Pancreas (tissue), 10 donors: ENCODE measurements around the gene NAA35. TPM values are rescaled to one million over a fixed set of nuclear protein-coding genes. Genes with fewer than 3 reads are reported as not detected.
"Not testable (repeated sequence)": the region's sequence is repeated elsewhere in the genome, so short reads cannot be mapped to it uniquely, and the experiment has no call there.

ENCODE experiments used
- ATAC-seq, 4 donors: fragments of 200-7000 bp; cut with Tn5 transposase; one replicate each; pipeline versions ENCODE4 v1.8.0 to v1.9.1; 2020; ENCODE audit warnings: mild to moderate bottlenecking in 4 of 4, moderate library complexity in 4 of 4
- DNase-seq, 6 donors: peaks; one replicate each; pipeline ENCODE4 v3.0.0-alpha.2; 2020
- FAIRE-seq: peaks from 2 replicates; lab custom pipeline; 2012; peaks lifted over from hg19 to GRCh38; lab: Jason Lieb, UNC
- H3K27ac ChIP-seq, 4 donors: fragments of 200-600 bp; sonication (generic); 1 replicate in 3 of 4; 2 replicates in 1 of 4; pipeline versions ENCODE4 v1.5.0 to v1.8.0; 2020
- H3K27me3 ChIP-seq, 4 donors: fragments of 200-600 bp; one replicate each; pipeline ENCODE4 v1.8.0; 2021
- H3K36me3 ChIP-seq, 3 donors: fragments of 200-600 bp; sonication (generic) in 1 of 3; one replicate each; pipeline versions ENCODE4 v1.5.0 to v1.8.0; 2020 to 2021
- H3K4me1 ChIP-seq, 3 donors: fragments of 200-600 bp; one replicate each; pipeline ENCODE4 v1.8.0; 2021
- H3K4me3 ChIP-seq, 4 donors: fragments of 200-600 bp; sonication (generic) in 2 of 4; one replicate each; pipeline versions ENCODE4 v1.5.0 to v1.8.0; 2020 to 2021
- H3K9me3 ChIP-seq, 4 donors: fragments of 200-600 bp; one replicate each; pipeline ENCODE4 v1.8.0; 2021
- WGBS, 2 donors: extraction: QIAGEN DNeasy Blood & Tissue Kit; methylation state at CpG; one replicate each; pipeline ENCODE4 v1.1.7; 2013; 5-methylcytosine and 5-hydroxymethylcytosine counted together
- intact Hi-C, 3 donors: fragments of 100-400 bp; cut with DNase I; formaldehyde crosslinking; loops; one replicate each; pipeline versions ENCODE4 v1.11.1 to v1.14.2; 2022
- polyA plus RNA-seq, 2 donors: library from polyadenylated mRNA; stranded (reverse); fragments of 200-250 nt; gene quantifications; one replicate each; pipeline ENCODE4 v1.2.3, GENCODE V29; 2013
- total RNA-seq, 6 donors: library from RNA; stranded (reverse); fragmentation: NEBNext Ultra II Directional in 4 of 6; extraction: Animal tissue kit (Norgen Biotek cat#: 25700) in 4 of 6; gene quantifications; one replicate each; pipeline versions ENCODE4 v1.2.1 to v1.2.4, GENCODE V29; 2021 to 2023
- TF ChIP-seq, protein P1 (sequence below), 4 donors: fragments of 200-600 bp; sonication (generic) in 3 of 4; IDR thresholded peaks; one replicate each; pipeline versions ENCODE4 v1.5.0 to v1.8.0; 2021; ENCODE audit warnings: antibody characterized with exemption in 4 of 4
- donor health status: healthy with polysubstance abuse.
- donor health status: DM: no; HTN: no; CAD: no; lungs with moderate emphysema.
- donor health status: DM: no; HTN: no; CAD: no.
- donor health status: control.
- donor health status: control.
- donor health status: Bipolar disorder and iron deficiency.
- donor health status: DM: yes; HTN: yes; CAD: no.
- donor health status: DM: no; HTN: no; CAD: no.
- donor health status: DM: no; HTN: no; CAD: no.
- donor health status: DM: yes; HTN: yes; CAD: no.

NAA35 gene
- total and polyA plus RNA-seq, 8 donors: 4.1 to 13.8 (median 11.0) TPM

DNA sequence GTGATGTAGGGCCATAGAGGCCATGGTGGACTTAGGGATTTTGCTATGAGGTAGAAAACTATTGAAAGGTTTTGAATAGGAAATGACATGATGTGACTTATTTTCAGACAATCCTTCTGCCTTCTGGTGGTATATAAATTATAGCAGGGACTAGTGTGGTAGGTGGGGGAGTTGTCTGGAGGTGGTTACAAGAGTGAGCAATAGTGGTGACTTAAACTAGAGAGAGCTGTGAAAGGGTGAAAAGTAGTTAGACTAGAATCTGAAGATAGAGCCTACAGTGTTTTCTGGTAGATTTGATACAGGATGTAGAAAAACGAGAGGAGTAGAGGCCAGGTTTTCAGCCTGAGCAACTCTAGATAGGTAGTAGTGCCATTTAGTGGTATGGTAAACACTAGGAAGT, 32.3 kb downstream of the NAA35 start:
- WGBS, 2 donors: 80 to 92% methylated on average over 1 of the region's 1 CpG
- Histone ChIP-seq H3K4me3 (no peak overlapping the region), H3K36me3 (peaks cover 0 to 18% (median 9%) of the 10 kb centered on the region in 3 donors), H3K27me3 (no peaks in the 10 kb centered on the region), H3K4me1 (no peaks in the 10 kb centered on the region), H3K9me3 (no peaks in the 10 kb centered on the region), H3K27ac (no peak overlapping the region)
- TF ChIP-seq, protein P1, sequence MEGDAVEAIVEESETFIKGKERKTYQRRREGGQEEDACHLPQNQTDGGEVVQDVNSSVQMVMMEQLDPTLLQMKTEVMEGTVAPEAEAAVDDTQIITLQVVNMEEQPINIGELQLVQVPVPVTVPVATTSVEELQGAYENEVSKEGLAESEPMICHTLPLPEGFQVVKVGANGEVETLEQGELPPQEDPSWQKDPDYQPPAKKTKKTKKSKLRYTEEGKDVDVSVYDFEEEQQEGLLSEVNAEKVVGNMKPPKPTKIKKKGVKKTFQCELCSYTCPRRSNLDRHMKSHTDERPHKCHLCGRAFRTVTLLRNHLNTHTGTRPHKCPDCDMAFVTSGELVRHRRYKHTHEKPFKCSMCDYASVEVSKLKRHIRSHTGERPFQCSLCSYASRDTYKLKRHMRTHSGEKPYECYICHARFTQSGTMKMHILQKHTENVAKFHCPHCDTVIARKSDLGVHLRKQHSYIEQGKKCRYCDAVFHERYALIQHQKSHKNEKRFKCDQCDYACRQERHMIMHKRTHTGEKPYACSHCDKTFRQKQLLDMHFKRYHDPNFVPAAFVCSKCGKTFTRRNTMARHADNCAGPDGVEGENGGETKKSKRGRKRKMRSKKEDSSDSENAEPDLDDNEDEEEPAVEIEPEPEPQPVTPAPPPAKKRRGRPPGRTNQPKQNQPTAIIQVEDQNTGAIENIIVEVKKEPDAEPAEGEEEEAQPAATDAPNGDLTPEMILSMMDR (IDR thresholded peaks at IDR 0.05): no peak
- DNase-seq (no peak), ATAC-seq (no peak), FAIRE-seq (no peak)
- intact Hi-C loops: no loop called here

DNA sequence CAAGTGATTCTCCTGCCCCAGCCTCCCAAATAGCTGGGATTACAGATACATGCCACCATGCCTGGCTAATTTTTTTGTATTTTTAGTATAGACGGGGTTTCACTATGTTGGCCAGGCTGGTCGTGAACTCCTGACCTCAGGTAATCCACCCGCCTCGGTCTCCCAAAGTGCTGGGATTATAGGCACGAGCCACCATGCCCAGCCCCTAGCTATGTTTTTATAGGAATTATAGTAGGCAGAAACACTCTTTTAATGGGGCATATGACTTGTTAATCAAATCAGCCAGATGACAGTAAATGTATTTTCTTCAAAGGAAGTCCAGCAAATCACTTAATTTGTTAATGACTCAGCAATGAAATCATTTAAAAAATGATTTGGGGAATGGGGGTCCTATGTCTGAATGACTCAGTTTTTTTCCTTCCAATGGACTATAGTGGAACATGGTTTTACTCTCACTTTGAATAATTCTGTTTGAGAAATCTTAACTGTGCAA, 33.2 kb downstream of the NAA35 start:
- FAIRE-seq, H3K4me1 ChIP-seq, H3K27ac ChIP-seq, H3K4me3 ChIP-seq, H3K27me3 ChIP-seq, intact Hi-C loops, DNase-seq, H3K9me3 ChIP-seq, ATAC-seq: not testable (repeated sequence)
- peaks cover 0 to 27% (median 9%) of the 10 kb centered on the region in 3 donors for H3K36me3 ChIP-seq
- WGBS, 2 donors: 95 to 97% methylated on average over 5 of the region's 5 CpGs

DNA sequence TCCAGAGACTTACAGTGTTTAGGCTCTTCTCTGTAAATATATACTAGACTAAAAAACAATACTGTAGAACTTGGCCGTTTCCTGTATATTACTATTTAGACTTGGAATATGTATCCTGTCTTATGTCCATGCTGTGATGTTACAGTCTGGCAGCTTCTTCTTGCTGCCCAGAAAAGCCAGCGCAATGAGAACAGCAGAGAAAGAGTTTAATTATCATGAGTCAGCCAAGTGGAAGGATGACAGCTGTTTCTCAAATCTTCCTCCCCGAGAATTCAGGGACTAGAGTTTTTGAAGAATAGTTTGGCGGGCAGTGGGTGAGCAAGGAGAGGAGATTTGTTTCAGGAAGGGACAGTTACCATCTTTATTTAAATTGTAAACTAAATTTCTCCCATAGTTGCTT, 37.5 kb downstream of the NAA35 start:
- Histone ChIP-seq H3K36me3 (peaks cover 0 to 42% (median 0%) of the 10 kb centered on the region in 3 donors), H3K27me3 (no peaks in the 10 kb centered on the region), H3K27ac (no peak overlapping the region), H3K4me3 (no peak overlapping the region), H3K4me1 (no peaks in the 10 kb centered on the region), H3K9me3 (no peaks in the 10 kb centered on the region)
- intact Hi-C loops: no loop called here
- no peak for ATAC-seq
- WGBS, 2 donors: 88 to 93% methylated on average over 4 of the region's 4 CpGs
- no peak for DNase-seq
- no peak for FAIRE-seq
- TF ChIP-seq, protein P1 (IDR thresholded peaks at IDR 0.05): no peak

DNA sequence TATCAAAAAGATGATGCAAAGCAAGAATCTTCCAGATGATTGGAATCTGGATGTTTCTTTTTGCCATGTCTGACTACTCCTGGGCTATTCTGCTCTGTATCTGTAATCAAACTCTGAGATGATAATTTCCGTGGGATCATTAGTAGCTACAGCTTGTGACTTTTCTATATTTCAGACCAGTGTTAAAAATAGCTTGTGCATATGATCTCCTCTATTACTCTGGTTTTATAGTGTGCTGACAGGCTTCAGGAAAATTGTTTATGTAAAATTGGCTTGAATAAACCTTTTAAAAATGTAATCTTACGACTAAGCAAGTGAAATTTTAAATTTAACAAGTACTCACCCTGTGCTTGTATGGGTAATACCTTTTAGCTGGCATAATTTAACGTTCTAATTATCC, 40.4 kb downstream of the NAA35 start:
- 84 to 89% methylated on average over 3 of the region's 3 CpGs for WGBS, 2 donors
- FAIRE-seq: no peak
- Histone ChIP-seq H3K27ac (no peak overlapping the region), H3K36me3 (peaks cover 0 to 28% (median 0%) of the 10 kb centered on the region in 3 donors), H3K4me3 (no peak overlapping the region), H3K9me3 (no peaks in the 10 kb centered on the region), H3K27me3 (no peaks in the 10 kb centered on the region), H3K4me1 (no peaks in the 10 kb centered on the region)
- TF ChIP-seq, protein P1 (IDR thresholded peaks at IDR 0.05): no peak
- no peak for ATAC-seq
- intact Hi-C loops: no loop called here
- DNase-seq: no peak

DNA sequence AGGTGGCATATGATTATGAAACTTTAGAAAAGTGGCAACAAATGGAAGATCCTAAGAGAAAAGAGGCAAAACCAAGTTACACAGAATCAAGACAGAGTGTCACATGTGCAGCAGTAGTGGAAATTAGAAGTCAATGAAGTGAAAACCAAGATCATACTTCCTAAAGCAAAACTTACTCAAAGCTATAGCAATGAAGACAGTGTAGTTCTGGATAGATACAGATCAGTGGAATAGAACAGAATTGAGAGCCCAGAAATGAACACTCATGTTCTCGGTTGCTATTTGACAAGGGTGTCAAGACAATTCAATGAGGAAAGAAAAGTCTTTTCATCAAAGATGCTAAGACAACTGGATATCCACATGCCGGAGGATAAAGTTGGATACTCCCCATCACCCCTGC, 43.5 kb downstream of the NAA35 start:
- no peak for FAIRE-seq
- ATAC-seq: no peak

More for the DNA sequence above, 43.5 kb downstream of the NAA35 start:
- no peak for DNase-seq
- no peak overlapping the region for H3K4me3 ChIP-seq
- H3K36me3 ChIP-seq: peaks cover 0 to 12% (median 0%) of the 10 kb centered on the region in 3 donors
- no peaks in the 10 kb centered on the region for H3K4me1 ChIP-seq
- H3K27me3 ChIP-seq: no peaks in the 10 kb centered on the region
- intact Hi-C loops: no loop called here
- WGBS, 2 donors: 97 to 100% methylated on average over 2 of the region's 2 CpGs
- H3K27ac ChIP-seq: no peak overlapping the region
- no peaks in the 10 kb centered on the region for H3K9me3 ChIP-seq
- TF ChIP-seq, protein P1 (IDR thresholded peaks at IDR 0.05): no peak
